T-helper 1 cell (primary cell): ENCODE measurements around the gene CYP1A2.
A peak's percentile ranks its signal among the peaks of the same experiment; 100 is the strongest.
"Not testable (repeated sequence)": the region's sequence is repeated elsewhere in the genome, so short reads cannot be mapped to it uniquely, and the experiment has no call there.

ENCODE experiments used
- DNase-seq, 5 donors: peaks; one replicate each; pipeline ENCODE4 v3.0.0-alpha.2; 2012 to 2020

The CYP1A2 gene

GRCh38 chr15:74738239-74738638, 10.4 kb upstream of the CYP1A2 start:
- DNase-seq, result not testable (repeated sequence)

- DNase-seq, result no peak
These were observed 6.2 kb upstream of the CYP1A2 start for GRCh38 chr15:74742422-74742821.

- no peak for DNase-seq
These were observed 2.3 kb upstream of the CYP1A2 start for GRCh38 chr15:74746389-74746788.

- DNase-seq, result no peak
These were observed 1.2 kb downstream of the CYP1A2 start for GRCh38 chr15:74749832-74750231.

GRCh38 chr15:74750751-74751150, 2.1 kb downstream of the CYP1A2 start:
- DNase-seq, result no peak

GRCh38 chr15:74752011-74752410, 3.4 kb downstream of the CYP1A2 start:
- no peak for DNase-seq

GRCh38 chr15:74752531-74752930, 3.9 kb downstream of the CYP1A2 start:
- DNase-seq, result no peak

GRCh38 chr15:74754593-74755215, 6.1 kb downstream of the CYP1A2 start:
- no peak for DNase-seq

GRCh38 chr15:74758736-74759135, 10.1 kb downstream of the CYP1A2 start:
- no peak for DNase-seq

- no peak for DNase-seq
These were observed 14.1 kb downstream of the CYP1A2 start for GRCh38 chr15:74762791-74763150.

- DNase-seq, result no peak
These were observed 14.8 kb downstream of the CYP1A2 start for GRCh38 chr15:74763416-74763815.

GRCh38 chr15:74767167-74768098, 18.8 kb downstream of the CYP1A2 start:
- DNase-seq, result no peak

GRCh38 chr15:74768099-74768770, 19.6 kb downstream of the CYP1A2 start:
- no peak for DNase-seq

GRCh38 chr15:74768771-74769342, 20.2 kb downstream of the CYP1A2 start:
- DNase-seq, result peak in 4 of 5 donors; percentile 47 to 61 (median 56)

GRCh38 chr15:74769463-74770025, 20.9 kb downstream of the CYP1A2 start:
- no peak for DNase-seq

- no peak for DNase-seq
These were observed 21.7 kb downstream of the CYP1A2 start for GRCh38 chr15:74770211-74770903.

- DNase-seq, result no peak
These were observed 24.7 kb downstream of the CYP1A2 start for GRCh38 chr15:74773329-74773728.

GRCh38 chr15:74773731-74774252, 25.1 kb downstream of the CYP1A2 start:
- no peak for DNase-seq

- no peak for DNase-seq
These were observed 26.5 kb downstream of the CYP1A2 start for GRCh38 chr15:74775132-74775562.

- DNase-seq, result no peak
These were observed 27.2 kb downstream of the CYP1A2 start for GRCh38 chr15:74775894-74776293.

- DNase-seq, result peak in 4 of 5 donors; percentile 50 to 85 (median 54)
These were observed 28.4 kb downstream of the CYP1A2 start for GRCh38 chr15:74776821-74777768.
